ENCODE results near the gene NOS3.

The NOS3 gene

GRCh38 chr7:150965273-150965830 is 25.5 kb upstream of the NOS3 start:
- no peak for DNase-seq

DNA sequence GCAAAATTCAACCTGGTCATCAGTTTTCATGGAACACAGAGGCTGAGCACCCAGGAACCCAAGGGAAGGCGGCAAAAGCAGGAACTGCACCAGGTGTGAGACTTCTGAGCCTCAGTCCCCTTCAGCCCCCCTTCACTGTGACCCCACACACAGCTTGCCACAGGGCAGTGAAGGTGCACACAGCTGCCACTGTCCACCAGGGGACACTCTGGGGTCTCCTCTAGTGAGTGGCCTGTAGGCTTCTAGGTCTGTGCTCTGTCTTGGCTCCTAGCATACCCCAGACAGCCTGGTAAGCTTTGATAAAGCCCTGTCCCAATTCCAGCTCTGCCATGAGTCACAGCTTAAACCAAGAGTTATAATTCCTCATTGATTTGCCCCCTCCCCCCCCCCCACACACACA is 24.8 kb upstream of the NOS3 start:
- DNase-seq = no peak

DNA sequence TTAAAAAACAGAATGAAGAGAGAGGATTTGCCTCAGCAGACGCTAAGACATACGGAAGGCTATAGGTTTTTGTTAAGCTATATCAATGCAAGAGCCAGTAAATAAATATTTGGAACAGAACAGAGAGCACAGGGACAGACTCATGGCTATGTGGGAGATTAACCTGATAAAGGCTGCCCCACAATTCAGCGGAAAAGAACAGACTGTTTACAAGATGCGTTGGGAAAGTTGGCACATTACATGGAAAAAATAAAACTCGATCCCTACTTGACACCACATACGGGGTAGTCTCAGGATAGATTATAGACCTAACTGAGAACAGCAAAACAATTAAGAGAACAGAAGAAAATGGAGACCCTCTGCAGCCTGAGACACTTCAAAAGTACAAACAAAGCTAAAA is 23.5 kb upstream of the NOS3 start:
- DNase-seq = no peak

- DNase-seq = no peak
These were observed 22.6 kb upstream of the NOS3 start for GRCh38 chr7:150968056-150968733.

- DNase-seq = no peak
These were observed 22.0 kb upstream of the NOS3 start for GRCh38 chr7:150968734-150969372.

DNA sequence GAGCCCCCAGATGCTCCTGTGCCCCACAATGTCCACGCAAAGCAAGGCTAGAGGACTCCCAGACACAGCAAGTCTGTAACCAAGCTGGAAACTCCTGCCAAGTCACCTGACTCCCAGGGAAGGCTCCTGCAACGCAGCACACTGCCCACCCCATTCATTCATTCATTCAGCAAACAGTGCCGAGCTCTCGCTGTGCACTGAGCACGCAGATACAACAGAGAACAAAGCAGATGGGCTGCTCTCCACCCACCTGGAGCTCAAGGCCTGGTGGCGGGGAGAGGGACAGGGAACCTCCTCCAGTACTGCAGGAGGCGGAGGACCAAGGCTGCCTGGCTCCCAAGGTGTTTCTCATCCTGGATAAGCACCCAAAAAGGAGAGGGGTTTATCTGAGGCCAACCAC is 21.3 kb upstream of the NOS3 start:
- DNase-seq = peak; percentile 88

DNA sequence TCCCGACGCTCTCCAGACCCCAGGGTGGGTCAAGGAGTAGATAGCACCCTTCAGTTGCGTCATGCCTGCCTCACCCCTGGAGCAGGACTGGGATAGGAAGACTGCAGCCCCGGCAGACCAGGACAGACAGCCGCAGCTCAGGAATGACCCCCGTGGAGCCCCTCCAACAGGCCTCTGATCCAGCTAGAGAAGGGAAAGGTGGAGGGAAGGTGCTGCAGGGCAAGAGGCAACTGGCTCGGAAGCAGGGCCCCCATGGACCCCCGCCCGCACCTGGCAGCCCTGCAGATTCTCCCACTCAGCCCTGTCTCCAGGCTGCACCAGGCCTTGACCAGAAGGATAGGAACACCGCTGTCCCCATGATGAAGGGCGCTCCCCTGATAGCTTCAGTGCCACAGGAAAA is 20.4 kb upstream of the NOS3 start:
- no peak for DNase-seq

- DNase-seq = no peak
These were observed 19.4 kb upstream of the NOS3 start for GRCh38 chr7:150971242-150972022.

DNA sequence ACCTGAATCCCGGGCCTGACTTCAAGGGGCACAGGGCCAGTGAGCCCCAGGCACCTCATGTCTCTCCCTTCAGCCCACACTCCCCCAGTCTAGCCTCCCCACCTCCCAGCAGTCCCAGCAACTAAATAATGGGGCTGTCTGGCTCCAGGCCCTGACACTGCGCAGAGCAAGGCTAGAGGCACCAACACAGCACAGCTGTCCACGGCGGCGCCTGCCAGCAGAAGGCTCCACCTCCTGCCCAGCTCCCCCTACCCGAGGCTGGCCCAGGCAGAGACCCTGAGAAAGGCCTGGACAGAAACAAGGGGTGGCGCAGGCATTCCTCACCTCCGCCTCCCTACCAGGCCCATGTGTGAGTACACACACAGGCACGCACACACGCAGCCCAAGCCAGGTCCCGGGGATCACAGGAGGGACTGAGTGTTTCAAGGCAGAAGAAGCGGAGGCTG is 18.8 kb upstream of the NOS3 start:
- no peak for DNase-seq

- no peak for DNase-seq
These were observed 18.1 kb upstream of the NOS3 start for GRCh38 chr7:150972741-150973140.

DNA sequence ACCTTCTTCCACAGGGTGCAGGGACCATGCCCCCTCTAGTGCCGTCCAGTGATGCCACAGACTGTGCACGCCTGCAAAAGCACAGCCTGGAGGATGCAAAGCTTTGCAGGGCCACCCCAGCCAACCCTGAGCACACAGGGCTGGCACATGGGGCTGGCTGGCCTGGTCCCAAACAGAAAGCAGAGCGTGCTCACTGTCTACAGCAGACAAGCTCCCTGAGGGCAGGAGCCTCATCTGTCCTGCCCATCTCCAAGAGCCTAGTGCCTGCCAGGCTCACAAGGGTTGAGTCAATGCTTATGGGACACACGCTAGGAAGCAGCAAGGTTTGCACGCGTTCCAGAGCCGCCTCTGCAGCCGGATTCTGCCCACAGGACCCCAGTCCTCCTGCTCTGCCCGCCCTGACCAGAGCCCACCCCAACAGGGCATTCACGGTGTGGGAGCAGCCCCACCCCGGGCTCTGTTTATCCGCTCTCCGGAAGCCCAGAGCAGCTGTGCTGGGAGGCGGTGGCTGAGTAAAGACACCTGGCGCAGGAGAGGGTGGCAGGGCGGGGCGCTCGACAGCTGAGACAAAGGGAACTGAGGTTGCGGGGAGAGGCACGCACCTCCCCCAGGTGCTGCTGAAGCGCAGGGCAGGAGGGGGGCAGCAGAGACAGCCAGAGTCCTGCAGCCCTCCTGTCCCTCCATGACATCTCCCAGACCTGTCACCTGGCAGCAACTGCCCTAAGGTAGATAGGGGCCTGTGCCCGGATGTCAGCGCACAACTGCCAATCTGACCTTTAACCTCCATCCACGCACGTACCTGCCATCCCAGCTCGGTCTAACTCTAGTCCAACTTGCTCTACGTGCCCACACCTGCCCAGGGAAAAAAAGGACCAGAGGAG is 17.0 kb upstream of the NOS3 start:
- DNase-seq = peak; percentile 89

GRCh38 chr7:150974468-150975391 is 16.1 kb upstream of the NOS3 start:
- peak; percentile 62 for DNase-seq

DNA sequence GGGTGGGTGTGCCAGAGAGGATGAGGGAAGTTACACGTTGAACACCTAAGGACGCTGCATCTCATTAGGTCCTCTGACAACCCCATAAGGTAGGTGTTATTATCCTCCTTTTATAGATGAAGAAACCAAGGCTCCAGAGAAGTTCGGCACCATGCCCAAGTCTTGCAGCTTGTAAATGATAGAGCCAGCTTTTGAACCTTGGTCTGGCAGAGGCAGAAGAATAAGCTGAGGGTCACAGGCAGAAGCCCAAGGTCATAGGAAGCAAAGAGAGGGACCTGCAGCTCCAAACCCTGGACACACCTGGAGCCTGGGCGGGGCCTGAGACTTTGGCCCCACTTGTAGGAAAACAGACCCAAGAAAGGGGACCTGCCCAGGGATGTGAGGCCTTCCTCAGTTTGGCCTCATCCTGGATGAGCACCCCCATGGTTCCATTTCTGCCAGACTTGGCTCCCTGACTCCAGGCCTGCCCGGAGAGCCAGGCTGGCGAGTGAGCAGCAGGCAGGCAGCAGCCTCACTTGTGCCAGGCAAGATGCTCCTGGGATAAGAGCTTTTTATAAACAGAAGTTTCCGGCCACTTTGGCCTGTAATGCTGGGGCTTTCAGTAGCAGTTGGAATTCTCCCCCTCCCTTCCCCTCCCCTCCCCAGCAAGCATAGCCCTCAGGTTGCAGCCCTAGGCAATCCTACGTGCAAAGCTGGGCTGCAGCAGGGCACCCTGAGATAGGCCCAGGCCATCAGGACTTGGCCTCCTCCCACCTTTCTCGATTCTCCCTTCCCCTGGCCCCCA is 15.1 kb upstream of the NOS3 start:
- DNase-seq = no peak

DNA sequence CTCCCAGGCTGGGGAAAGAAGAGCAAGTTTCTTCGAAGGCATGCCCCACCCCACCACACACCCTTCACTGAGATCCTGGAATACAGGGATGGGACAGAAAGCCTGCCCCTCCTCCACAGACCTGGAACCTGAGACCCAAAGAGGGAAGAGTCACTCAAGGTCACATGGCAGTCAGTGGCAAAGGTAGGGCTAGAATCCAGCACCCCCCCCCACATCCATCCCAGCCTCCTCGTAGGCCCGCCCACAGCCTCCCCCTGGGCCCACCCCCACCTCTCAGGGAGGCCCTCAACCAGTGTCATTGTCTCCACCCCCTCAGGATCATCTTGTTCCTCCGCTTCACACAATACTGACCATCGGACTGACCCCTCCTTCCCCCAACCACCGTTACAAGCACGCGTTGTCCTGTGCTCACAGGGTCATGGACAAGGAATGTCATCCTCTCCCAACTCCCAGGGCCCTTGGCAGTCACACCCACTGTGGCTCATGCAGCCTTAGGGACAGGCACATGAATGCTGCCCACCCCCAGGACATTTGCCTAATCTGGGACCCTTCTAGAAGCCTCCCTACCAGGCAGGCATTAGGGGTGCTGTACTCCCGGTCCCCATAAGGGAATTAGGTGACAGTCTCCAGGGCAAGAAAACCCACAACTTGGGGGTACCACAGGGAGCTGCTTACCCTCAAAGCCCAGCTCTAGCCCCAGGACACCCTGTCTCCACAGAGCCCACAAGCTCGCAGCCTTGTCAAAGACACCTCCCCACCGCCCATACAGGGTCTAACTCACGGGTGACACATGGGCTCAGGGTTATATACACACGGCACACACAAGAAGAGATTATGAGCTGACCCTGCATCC is 14.1 kb upstream of the NOS3 start:
- peak; percentile 16 for DNase-seq

GRCh38 chr7:150977382-150978125 is 13.3 kb upstream of the NOS3 start:
- DNase-seq = no peak

GRCh38 chr7:150978126-150978789 is 12.6 kb upstream of the NOS3 start, which contains the start of gene KCNH2:
KCNH2 (minus strand) TSS chr7:150978321; CDS start chr7:150977913, 408 bp downstream.
- peak; percentile 79 for DNase-seq

DNA sequence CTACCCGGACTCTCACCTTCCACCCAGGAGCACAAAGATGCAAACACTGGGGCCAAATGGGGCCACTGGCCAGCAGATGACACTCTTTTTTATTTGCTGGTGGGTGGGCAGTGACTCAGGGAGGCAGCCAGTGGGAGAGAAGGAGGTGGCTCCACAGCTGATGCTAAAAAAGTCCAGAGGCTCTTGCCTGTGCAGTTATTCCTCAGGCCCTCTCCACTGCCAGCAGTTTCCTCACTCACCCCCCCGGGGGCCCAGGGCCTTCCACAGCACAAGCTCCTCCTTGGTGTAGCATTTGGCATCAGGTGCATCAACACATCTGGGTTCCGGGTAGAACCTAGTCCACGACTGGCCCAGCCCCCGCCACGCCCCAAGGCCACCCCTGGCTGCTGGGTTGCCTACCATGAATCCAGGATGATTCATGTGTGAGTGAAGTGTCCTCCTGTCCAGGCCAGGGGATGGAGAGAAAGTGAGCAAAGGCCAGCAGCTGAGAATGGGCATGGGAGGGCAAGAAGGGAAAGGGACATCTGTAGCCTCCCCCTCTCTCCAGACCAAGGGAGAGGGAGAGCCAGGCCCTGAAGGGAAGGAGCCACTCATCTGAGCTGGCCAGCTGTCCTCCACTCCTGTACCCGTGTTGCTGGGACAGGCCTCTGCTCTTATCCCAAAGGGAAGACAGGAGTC is 11.0 kb upstream of the NOS3 start:
- no peak for DNase-seq

DNA sequence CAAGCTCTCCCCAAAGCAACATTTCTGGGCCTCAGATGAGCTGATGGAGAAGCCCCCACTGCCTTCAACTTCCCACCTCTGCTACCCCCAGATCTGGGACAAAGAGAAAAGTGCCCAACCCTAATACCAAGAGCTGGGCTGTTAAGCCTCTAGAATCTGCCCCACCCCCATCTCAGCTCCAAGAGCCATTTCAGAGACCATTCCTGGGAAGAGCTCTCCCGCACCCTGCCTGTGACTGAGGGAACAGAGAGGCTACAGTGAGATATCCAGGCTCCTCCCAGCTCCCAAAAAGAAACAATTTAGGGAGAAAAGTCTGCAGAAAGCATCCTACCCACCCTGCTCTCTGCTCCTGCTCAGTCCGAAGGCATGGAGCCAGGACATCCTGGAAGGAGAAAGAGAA is 10.2 kb upstream of the NOS3 start:
- DNase-seq = no peak
